H9 (cell line): ENCODE data around the gene CYBA. TPM values are rescaled to one million over a fixed set of nuclear protein-coding genes. Genes with fewer than 3 reads are reported as not detected.

ENCODE experiments used
- DNase-seq: peaks from one replicate; pipeline ENCODE4 v3.0.0-alpha.2; 2017
- H2AFZ ChIP-seq: one replicate; pipeline ENCODE4 v1.6.1; 2013; ENCODE audit warnings: mild to moderate bottlenecking, low read length, control low read depth, moderate library complexity
- H2AK5ac ChIP-seq: 2 replicates; pipeline ENCODE4 v1.6.1; 2013; ENCODE audit warnings: low read length, control low read depth, mixed read lengths; ENCODE audit not compliant: insufficient read length
- H2BK120ac ChIP-seq: one replicate; pipeline ENCODE4 v1.6.1; 2013; ENCODE audit warnings: low read depth, mild to moderate bottlenecking, low read length, control low read depth, inconsistent platforms; ENCODE audit not compliant: poor library complexity, severe bottlenecking
- H2BK12ac ChIP-seq: 2 replicates; pipeline ENCODE4 v1.6.1; 2013; ENCODE audit warnings: low read length, control low read depth, mixed read lengths, low read depth; ENCODE audit not compliant: insufficient read length
- H2BK15ac ChIP-seq: 2 replicates; pipeline ENCODE4 v1.6.1; 2013; ENCODE audit warnings: low read depth, low read length, control low read depth
- H2BK20ac ChIP-seq: one replicate; pipeline ENCODE4 v1.6.1; 2013; ENCODE audit warnings: low read depth, mild to moderate bottlenecking, low read length, control low read depth, inconsistent platforms; ENCODE audit not compliant: poor library complexity, severe bottlenecking
- H2BK5ac ChIP-seq: 2 replicates; pipeline ENCODE4 v1.6.1; 2013; ENCODE audit warnings: low read length, control low read depth, mixed read lengths; ENCODE audit not compliant: insufficient read length
- H3K14ac ChIP-seq: 2 replicates; pipeline ENCODE4 v1.6.1; 2013; ENCODE audit warnings: low read length, control low read depth; ENCODE audit not compliant: insufficient read depth
- H3K18ac ChIP-seq: 2 replicates; pipeline ENCODE4 v1.6.1; 2013; ENCODE audit warnings: low read depth, mild to moderate bottlenecking, mixed read lengths, low read length, control low read depth; ENCODE audit not compliant: insufficient read length
- H3K23ac ChIP-seq: 2 replicates; pipeline ENCODE4 v1.6.1; 2013; ENCODE audit warnings: low read length, control low read depth, mixed read lengths, low read depth; ENCODE audit not compliant: insufficient read length
- H3K23me2 ChIP-seq: 2 replicates; pipeline ENCODE4 v1.6.1; 2013; ENCODE audit warnings: low read depth, mild to moderate bottlenecking, mixed read lengths, low read length, control low read depth; ENCODE audit not compliant: insufficient read length, poor library complexity, severe bottlenecking
- H3K27ac ChIP-seq: 2 replicates; pipeline ENCODE4 v1.5.1; 2013; ENCODE audit warnings: low read length, control low read depth, mixed read lengths, low read depth; ENCODE audit not compliant: insufficient read length
- H3K27me3 ChIP-seq: 2 replicates; pipeline ENCODE4 v1.6.1; 2013; ENCODE audit warnings: low read length, control low read depth, inconsistent platforms; ENCODE audit not compliant: insufficient read depth
- H3K4ac ChIP-seq: 2 replicates; pipeline ENCODE4 v1.6.1; 2013; ENCODE audit warnings: low read depth, mild to moderate bottlenecking, control low read depth, inconsistent platforms, low read length, moderate library complexity
- H3K4me1 ChIP-seq: 2 replicates; pipeline ENCODE4 v1.6.1; 2013; ENCODE audit warnings: low read length, control low read depth, inconsistent platforms; ENCODE audit not compliant: insufficient read depth
- H3K4me2 ChIP-seq: 2 replicates; pipeline ENCODE4 v1.6.1; 2013; ENCODE audit warnings: low read length, control low read depth, mixed read lengths; ENCODE audit not compliant: insufficient read length, insufficient read depth
- H3K56ac ChIP-seq: 2 replicates; pipeline ENCODE4 v1.6.1; 2013; ENCODE audit warnings: low read depth, mild to moderate bottlenecking, mixed read lengths, low read length, control low read depth; ENCODE audit not compliant: insufficient read length
- H3K79me1 ChIP-seq: 2 replicates; pipeline ENCODE4 v1.6.1; 2013; ENCODE audit warnings: low read depth, mild to moderate bottlenecking, moderate library complexity, low read length, control low read depth, inconsistent platforms; ENCODE audit not compliant: insufficient read depth, poor library complexity, severe bottlenecking
- H3K79me2 ChIP-seq: 2 replicates; pipeline ENCODE4 v1.6.1; 2013; ENCODE audit warnings: low read length, control low read depth, inconsistent platforms; ENCODE audit not compliant: insufficient read depth
- H3K9ac ChIP-seq: 2 replicates; pipeline ENCODE4 v1.6.1; 2013; ENCODE audit warnings: low read length, control low read depth, mixed read lengths; ENCODE audit not compliant: insufficient read length; ENCODE audit errors: extremely low read depth
- H3K9me3 ChIP-seq: one replicate; pipeline ENCODE4 v1.6.1; 2013; ENCODE audit warnings: low read depth, low read length, inconsistent platforms; ENCODE audit not compliant: control insufficient read depth
- H3T11ph ChIP-seq: one replicate; pipeline ENCODE4 v1.6.1; 2013; ENCODE audit warnings: mild to moderate bottlenecking, low read length, control low read depth, inconsistent platforms
- H4K20me1 ChIP-seq: one replicate; pipeline ENCODE4 v1.6.1; 2013; ENCODE audit not compliant: control insufficient read depth, insufficient read length, insufficient read depth
- H4K5ac ChIP-seq: 2 replicates; pipeline ENCODE4 v1.6.1; 2013; ENCODE audit warnings: low read depth, mild to moderate bottlenecking, mixed read lengths, low read length, control low read depth; ENCODE audit not compliant: insufficient read length
- H4K8ac ChIP-seq: replicated peaks from 2 replicates; pipeline ENCODE4 v1.6.1; 2013; ENCODE audit warnings: low read length, control low read depth, mixed read lengths, low read depth; ENCODE audit not compliant: insufficient read length
- H4K91ac ChIP-seq: 2 replicates; pipeline ENCODE4 v1.6.1; 2013; ENCODE audit warnings: low read depth, mild to moderate bottlenecking, moderate library complexity, mixed read lengths, low read length, control low read depth; ENCODE audit not compliant: insufficient read length
- H3K27ac Mint-ChIP-seq, 3 experiments: 2 replicates in 2 of 3; 3 replicates in 1 of 3; pipeline ENCODE4 v1.8.0; 2020 to 2021; ENCODE audit warnings: mixed read lengths in 3 of 3, mild to moderate bottlenecking in 1 of 3, moderate library complexity in 1 of 3
- H3K27me3 Mint-ChIP-seq: 2 replicates; pipeline ENCODE4 v1.8.0; 2021; ENCODE audit warnings: low read depth, mild to moderate bottlenecking, moderate library complexity, mixed read lengths
- H3K36me3 Mint-ChIP-seq, 3 experiments: 2 replicates in 2 of 3; 3 replicates in 1 of 3; pipeline ENCODE4 v1.8.0; 2020 to 2021; ENCODE audit warnings: low read depth in 3 of 3, mixed read lengths in 3 of 3; ENCODE audit not compliant: insufficient read depth in 1 of 3
- H3K4me1 Mint-ChIP-seq, 2 experiments: 2 replicates each; pipeline ENCODE4 v1.8.0; 2020; ENCODE audit warnings: mixed read lengths in 2 of 2
- H3K4me3 Mint-ChIP-seq, 2 experiments: 2 replicates in 1 of 2; 3 replicates in 1 of 2; pipeline ENCODE4 v1.8.0; 2020 to 2021; ENCODE audit warnings: mild to moderate bottlenecking in 2 of 2, mixed read lengths in 2 of 2, moderate library complexity in 1 of 2
- H3K9me3 Mint-ChIP-seq, 2 experiments: 2 replicates in 1 of 2; 3 replicates in 1 of 2; pipeline ENCODE4 v1.8.0; 2020; ENCODE audit warnings: mild to moderate bottlenecking in 2 of 2, mixed read lengths in 2 of 2, moderate library complexity in 1 of 2
- WGBS: extraction: QIAGEN DNeasy Blood & Tissue Kit; methylation state at CpG from one replicate; pipeline ENCODE4 v1.1.7; 2013; ENCODE audit warnings: missing lambda C conversion rate, low lambda C conversion rate, mixed read lengths; ENCODE audit not compliant: insufficient read length; ENCODE audit errors: extremely low coverage; 5-methylcytosine and 5-hydroxymethylcytosine counted together
- total RNA-seq: library from RNA; stranded (reverse); gene quantifications from 2 replicates; pipeline ENCODE4 v1.2.1, GENCODE V29; 2021
- TF ChIP-seq, protein P1 (sequence below): fragments of 200-600 bp; sonication (generic); conservative IDR thresholded peaks from 3 replicates; pipeline ENCODE4 v1.8.0; 2021; ENCODE audit warnings: antibody characterized with exemption, mild to moderate bottlenecking

Gene CYBA
- total RNA-seq, 1 experiment from 2014 or later = 153 TPM

DNA sequence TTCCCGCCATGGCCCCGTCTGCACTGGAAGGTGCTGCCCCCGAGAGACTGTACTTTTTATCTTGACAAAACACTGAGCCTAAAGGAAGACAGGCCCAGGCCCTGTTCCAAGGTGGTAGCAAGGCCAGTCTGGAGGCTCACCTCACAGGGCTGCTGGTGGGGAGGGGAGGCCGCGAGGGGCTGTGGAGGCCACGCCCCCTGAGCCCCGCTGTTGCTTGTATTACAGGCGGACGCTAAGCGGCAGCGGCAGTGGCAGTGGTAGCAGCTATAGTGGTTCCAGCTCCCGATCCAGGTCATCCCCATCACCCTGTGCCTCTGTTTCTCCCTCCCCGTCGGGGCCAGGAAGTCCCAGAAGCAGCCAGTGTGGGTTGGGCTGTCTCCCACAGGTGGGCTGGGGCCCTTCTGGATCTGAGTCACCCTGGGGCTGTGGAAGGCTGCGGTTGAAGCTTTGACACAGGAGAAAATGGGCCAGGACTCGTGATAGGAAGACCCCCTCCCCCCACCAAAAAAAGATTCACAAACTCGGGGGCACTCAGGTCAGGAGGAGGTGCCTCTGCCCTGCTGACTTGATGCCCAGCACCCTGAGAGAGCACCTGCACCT is 25.8 kb downstream of the CYBA start:
- TF ChIP-seq, protein P1, sequence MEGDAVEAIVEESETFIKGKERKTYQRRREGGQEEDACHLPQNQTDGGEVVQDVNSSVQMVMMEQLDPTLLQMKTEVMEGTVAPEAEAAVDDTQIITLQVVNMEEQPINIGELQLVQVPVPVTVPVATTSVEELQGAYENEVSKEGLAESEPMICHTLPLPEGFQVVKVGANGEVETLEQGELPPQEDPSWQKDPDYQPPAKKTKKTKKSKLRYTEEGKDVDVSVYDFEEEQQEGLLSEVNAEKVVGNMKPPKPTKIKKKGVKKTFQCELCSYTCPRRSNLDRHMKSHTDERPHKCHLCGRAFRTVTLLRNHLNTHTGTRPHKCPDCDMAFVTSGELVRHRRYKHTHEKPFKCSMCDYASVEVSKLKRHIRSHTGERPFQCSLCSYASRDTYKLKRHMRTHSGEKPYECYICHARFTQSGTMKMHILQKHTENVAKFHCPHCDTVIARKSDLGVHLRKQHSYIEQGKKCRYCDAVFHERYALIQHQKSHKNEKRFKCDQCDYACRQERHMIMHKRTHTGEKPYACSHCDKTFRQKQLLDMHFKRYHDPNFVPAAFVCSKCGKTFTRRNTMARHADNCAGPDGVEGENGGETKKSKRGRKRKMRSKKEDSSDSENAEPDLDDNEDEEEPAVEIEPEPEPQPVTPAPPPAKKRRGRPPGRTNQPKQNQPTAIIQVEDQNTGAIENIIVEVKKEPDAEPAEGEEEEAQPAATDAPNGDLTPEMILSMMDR = no peak
- no peak overlapping the region for H4K5ac ChIP-seq
- H3K4me3 Mint-ChIP-seq = no peak overlapping the region
- no peaks in the 10 kb centered on the region for H3K23me2 ChIP-seq
- WGBS = no CpG with 5 or more reads among the region's 17 CpGs
- no peak overlapping the region for H2BK20ac ChIP-seq
- no peaks in the 10 kb centered on the region for H3K9me3 ChIP-seq
- H3K27ac Mint-ChIP-seq = no peak overlapping the region
- no peak overlapping the region for H2BK15ac ChIP-seq
- no peak overlapping the region for H3K27ac ChIP-seq
- peaks cover 22 to 73% (median 65%) of the 10 kb centered on the region in 3 experiments; a peak in 6 of 7 replicates for H3K36me3 Mint-ChIP-seq
- no peaks in the 10 kb centered on the region for H3K4me1 ChIP-seq
- H3K4ac ChIP-seq = no peak overlapping the region
- H3K14ac ChIP-seq = no peak overlapping the region
- peaks cover 0 to 15% of the 10 kb centered on the region in 2 experiments; a peak in 2 of 4 replicates for H3K4me1 Mint-ChIP-seq
- H2BK5ac ChIP-seq = no peak overlapping the region
- H4K20me1 ChIP-seq = no peaks in the 10 kb centered on the region
- no peaks in the 10 kb centered on the region for H3K79me2 ChIP-seq
- no peak overlapping the region for H2BK12ac ChIP-seq
- H3K56ac ChIP-seq = no peak overlapping the region
- no peak overlapping the region for H3K4me2 ChIP-seq
- no peak overlapping the region for H3K9ac ChIP-seq
- H3K23ac ChIP-seq = no peak overlapping the region
- no peak overlapping the region for H2AK5ac ChIP-seq
- no peaks in the 10 kb centered on the region for H3K27me3 Mint-ChIP-seq
- no peaks in the 10 kb centered on the region; a peak in 1 of 5 replicates for H3K9me3 Mint-ChIP-seq
- H3K79me1 ChIP-seq = no peaks in the 10 kb centered on the region
- no peak for DNase-seq
- no peak overlapping the region for H2AFZ ChIP-seq
- no peak overlapping the region for H3K18ac ChIP-seq
- H3K27me3 ChIP-seq = no peaks in the 10 kb centered on the region
- no peak overlapping the region for H4K8ac ChIP-seq
- H2BK120ac ChIP-seq = no peak overlapping the region
- H4K91ac ChIP-seq = no peak overlapping the region
- H3T11ph ChIP-seq = no peak overlapping the region
